Measurements from ENCODE around the gene ENG.
"Not testable (repeated sequence)": the region's sequence is repeated elsewhere in the genome, so short reads cannot be mapped to it uniquely, and the experiment has no call there.

The ENG gene

DNA sequence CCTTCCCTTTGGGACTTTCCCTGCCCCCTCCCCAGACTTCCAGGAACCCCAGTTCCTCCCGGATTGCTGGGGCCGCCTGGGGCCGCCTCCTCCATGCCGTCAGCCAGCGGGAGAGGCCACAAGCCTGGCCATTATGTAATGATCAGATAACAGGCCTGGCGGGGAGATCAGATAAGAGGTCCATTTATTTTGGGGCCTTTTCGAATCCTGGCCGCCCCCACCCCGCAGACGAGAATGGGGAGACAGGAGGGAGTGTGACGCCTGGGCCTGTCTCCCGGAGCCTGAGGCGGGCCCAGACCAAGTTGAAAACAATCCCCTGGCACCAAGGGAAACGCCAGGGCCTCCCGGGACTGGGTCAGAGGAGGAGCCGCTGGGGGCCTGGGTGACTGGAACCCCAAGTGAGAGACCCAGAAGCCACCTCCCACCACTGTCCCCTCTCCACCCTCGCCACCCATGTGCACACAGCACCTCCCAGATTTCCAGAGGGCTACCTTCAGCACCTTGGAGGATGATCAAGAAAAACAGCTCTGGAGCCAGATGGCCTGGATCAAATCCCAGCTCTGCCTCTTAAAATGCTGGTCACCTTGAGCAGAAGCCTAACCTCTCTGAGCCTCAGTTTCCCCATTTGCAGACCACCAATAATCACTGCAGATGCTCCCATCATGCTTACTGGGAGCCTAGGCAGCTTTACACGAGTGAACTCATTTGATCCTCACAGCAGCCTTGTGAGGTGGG is 7.8 kb downstream of the ENG start:
- DNase-seq (ENCODE audit: low read depth in 3 of 3, low spot score in 1 of 3), result no peak

DNA sequence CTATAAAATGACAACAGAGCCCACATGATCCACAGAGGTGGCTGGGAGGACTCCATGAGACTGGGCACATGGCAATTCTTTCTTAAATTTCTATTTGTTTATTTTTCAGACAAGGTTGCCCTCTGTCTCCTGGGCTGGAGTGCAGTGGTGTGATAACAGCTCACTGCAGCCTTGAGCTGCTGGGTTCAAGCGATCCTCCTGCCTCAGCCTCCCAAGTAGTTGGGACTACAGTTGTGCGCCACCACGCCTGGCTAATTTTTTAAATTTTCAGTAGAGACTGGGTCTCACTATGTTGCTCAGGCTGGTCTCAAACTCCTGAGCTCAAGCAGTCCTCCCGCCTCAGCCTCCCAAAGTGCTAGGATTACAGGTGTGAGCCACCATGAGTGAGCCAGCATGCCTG is 8.8 kb downstream of the ENG start:
- not testable (repeated sequence) for DNase-seq (ENCODE audit: low read depth in 3 of 3, low spot score in 1 of 3)

DNA sequence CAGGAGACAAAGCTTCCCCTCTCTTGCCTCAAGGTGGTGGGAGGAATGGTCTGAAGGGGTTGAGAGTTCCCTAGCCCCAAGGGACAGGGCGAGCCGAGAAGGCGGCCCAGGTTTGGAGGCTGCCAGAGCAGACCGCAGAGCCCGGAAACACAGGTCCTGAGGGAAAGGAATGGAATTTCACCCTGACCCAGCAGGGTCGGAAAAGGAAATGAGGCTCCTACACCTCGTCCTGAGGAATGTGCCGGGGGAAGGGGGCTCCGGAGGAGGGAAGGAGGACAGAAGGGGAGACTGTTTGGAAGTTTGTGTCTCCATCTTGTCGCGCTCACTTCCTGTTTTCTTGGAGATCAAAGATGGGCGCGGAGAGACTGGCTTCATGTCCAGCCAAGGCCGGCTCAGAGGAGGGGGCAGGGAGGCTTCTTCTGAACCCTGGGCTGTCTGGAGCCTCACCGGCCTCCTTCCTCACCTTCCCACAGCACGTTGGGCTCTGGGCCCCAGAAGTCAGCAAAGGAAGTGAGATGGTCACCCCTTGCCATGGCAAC is 9.6 kb downstream of the ENG start:
- no peak for DNase-seq (ENCODE audit: low read depth in 3 of 3, low spot score in 1 of 3)

DNA sequence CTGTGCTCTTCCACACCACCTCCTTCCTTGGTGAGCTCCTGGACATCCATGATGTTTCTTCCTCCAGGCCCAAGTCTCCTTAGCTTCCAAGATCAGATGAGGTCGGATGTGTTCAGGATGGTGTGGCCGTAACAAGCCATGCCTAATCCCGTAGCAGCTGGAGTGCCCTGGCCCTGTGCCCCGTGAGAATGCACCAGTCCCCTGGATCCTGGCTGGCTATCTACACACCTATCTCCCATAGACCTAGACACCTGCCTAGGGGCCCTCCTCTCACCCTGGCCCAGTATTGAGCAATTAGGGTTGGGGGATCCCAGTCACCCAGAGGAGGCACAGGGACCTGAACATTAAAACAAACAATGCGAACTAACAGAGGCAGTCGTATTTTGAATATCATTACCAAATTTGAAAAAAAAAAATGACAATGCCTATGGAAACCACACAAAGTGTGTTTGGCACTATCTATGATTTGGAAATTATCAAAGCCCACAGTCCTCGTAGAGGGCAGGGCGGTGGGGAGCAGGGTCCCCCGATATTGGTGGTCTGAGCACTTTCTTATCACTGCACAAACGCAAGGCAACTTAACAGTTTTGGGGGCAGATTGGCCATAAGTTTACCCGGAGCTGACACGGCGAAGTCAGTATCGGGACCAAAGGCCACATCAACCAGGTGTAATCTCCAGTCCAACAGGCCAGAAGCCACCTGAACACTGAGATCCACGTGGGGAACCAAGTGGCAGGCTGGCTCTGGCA is 13.2 kb downstream of the ENG start:
- DNase-seq (ENCODE audit: low read depth in 3 of 3, low spot score in 1 of 3), result no peak

DNA sequence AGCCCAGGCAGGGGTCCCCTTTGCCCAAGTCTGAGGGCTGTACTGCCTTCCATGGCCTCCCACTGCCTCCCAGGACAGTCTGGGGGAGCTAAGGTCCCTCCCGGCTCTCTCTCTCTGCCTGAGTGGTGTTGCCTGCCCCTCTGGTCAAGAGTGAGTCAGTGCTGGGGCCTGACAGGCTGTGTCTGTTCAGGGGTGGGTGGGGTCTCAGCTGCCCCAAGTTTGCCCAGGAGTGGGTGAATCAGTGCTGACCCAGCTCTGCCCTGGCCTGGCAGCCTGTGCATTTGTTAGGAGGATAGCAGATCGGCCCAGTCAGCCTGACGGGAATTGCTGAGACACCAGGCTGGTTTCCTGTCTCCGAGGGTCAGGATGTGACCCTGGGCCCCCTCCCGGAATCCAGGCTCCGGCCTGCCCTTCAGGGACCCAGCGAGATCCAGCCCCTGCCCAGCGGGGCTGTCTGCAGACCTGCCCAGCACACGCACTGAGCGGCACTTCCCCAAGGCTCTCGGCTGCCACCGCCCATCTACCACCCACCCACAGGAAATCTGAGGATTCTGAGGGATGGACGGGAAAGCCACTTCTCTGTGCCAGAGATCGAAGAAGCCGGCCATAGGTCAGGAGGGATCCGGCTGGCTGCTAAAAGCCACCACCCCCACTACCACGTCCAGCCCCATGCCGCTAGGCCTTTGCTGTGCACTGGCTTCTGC is 15.9 kb downstream of the ENG start:
- no peak for DNase-seq (ENCODE audit: low read depth in 3 of 3, low spot score in 1 of 3)

- no peak for DNase-seq (ENCODE audit: low read depth in 3 of 3, low spot score in 1 of 3)
These were observed 17.1 kb downstream of the ENG start for GRCh38 chr9:127837346-127837745.

DNA sequence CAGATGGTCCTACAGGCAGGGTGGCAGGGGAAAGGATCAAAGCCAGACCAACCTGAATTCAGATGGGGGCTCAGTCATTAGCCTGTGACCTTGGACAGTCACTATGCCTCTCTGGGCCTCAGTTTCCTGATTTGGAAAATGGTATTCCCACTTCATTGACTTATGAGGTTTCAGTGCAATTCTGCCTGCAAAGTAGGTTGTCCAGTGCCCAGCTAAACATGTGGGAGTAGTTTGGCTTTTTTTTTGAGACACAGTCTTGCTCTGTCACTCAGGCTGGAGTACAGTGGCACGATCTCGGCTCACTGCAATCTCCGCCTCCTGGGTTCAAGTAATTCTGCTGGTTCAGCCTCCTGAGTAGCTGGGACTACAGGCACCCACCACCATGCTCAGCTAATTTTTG is 17.9 kb downstream of the ENG start:
- DNase-seq (ENCODE audit: low read depth in 3 of 3, low spot score in 1 of 3), result not testable (repeated sequence)

DNA sequence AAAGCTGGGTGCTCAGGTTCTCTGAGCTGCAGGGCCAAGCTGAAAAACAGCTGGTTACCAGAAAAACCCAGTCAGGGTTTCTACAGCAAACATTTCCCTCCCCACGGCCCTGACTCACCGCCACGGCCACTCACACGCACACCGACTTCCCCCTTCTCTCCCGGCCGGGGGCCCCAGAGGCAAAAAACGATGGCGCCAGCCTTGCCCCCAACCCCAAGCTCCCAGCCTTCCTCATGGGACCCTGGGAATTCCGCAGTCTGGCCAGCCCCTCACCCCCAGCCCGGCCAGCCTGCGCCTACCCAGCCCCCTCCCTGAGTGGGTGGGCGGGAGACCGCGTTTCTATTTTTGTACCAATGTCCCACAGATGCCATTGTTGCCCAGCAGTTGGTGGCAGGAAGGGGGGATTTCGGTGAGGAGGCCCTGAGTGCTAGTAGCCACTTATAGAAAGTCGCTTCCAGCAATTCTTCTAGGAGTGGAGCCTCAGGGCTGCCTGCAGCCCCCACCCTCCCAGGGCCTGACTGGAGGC is 18.4 kb downstream of the ENG start:
- no peak for DNase-seq (ENCODE audit: low read depth in 3 of 3, low spot score in 1 of 3)

GRCh38 chr9:127833555-127833954 is 20.9 kb downstream of the ENG start:
- no peak for DNase-seq (ENCODE audit: low read depth in 3 of 3, low spot score in 1 of 3)

- no peak for DNase-seq (ENCODE audit: low read depth in 3 of 3, low spot score in 1 of 3)
These were observed 22.2 kb downstream of the ENG start for GRCh38 chr9:127832248-127832647.

DNA sequence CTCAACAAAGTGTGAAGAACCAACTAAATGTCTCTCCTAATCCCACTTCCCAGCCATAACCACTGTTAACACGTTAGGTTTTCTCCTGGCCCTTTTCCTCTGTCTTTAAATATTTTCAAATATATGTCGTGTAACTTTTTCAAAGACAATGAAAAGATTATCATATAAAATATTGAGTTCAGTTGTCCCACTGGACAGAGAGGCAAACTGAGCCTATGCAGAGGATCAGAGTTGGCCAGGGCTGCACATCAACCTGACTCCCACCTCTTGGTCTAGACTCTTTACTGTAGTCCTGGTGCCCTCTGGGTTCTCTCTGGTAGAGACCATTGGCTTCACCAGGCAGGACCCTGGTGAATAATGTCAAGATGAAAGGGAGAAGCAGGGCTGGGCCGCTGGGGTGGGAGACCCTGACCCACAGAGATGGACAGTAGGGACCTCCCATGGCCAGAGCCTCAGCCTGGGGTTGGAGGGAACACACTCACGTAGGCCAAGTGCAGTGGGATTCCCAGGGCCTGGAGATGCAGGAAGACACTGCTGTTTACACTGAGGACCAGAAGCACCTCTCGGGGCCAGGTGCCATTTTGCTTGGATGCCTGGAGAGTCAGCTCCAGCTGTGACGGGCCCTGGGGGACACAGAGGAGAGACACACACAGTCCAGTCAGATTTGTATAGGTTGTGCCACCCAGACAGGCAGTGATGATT is 25.1 kb downstream of the ENG start:
- DNase-seq (ENCODE audit: low read depth in 3 of 3, low spot score in 1 of 3), result no peak

DNA sequence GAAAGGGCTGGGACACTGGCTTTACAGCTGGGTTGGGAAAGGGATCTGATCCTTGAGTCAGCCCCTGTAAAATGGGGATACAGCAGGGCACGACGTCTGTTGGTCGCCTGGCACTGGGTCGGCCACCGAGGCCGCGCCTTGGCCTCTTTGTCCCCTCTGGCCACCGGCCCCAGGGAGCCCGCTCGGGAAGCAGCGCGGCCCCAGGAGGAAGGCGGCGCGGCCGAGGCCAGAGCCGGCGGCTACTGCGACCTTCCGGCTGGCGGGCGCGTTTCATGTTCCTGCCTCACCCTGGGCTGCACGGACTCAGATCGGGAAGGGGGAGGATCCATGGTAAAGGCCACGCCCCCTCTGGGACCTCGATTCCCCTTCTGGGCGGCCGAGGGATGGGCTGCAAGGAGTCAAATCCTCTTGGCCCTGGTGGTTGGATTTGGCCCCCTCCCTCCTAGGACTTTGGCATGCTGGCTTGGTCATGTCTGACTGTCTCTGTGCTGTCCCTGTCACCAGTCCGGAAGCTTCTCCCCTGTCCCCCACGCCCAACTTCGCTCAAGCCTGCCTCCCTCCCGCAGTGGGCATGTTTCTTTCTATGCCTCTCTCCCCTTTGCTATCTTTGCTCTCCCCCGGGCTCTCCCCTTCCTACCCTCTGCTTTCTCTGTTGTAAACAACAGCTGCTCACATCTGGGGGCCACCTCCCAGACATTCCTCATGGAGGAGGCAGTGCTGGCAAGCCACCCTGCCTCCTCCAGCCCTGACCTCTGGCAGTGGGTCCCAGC is 26.0 kb downstream of the ENG start:
- no peak for DNase-seq (ENCODE audit: low read depth in 3 of 3, low spot score in 1 of 3)

DNA sequence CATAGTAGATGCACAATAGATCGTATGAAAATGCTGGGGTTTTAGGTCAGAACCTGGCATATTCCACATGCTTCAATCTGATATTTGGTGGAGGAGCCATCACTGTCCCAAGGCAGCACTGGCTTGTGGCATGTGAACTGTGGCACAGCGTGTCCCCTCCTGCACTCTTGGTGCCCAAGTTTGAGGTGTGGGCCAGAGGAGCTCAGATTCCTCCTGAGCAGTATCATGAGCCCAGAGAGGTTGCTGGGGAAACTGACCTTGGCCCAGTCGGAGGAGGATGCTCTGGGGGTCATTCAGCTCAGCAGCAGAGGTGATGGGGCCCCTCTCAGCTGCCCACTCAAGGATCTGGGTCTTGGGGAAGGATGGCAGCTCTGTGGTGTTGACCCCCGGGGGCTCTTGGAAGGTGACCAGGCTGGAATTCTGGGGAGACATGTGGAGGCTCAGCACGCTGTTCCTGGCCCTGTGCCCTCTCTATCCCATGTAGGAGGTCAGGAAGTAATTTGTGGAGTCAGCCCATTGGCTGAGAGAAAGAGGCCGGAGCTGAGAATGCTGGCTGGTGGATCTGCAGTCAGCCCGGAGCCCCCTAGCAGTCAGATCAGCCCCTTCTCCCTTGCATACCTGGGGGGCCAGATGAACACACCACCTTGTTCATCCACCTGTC is 28.1 kb downstream of the ENG start:
- no peak for DNase-seq (ENCODE audit: low read depth in 3 of 3, low spot score in 1 of 3)

- no peak for DNase-seq (ENCODE audit: low read depth in 3 of 3, low spot score in 1 of 3)
These were observed 29.0 kb downstream of the ENG start for GRCh38 chr9:127825319-127826051.

GRCh38 chr9:127822108-127822507 is 32.4 kb downstream of the ENG start:
- no peak for DNase-seq (ENCODE audit: low read depth in 3 of 3, low spot score in 1 of 3)

DNA sequence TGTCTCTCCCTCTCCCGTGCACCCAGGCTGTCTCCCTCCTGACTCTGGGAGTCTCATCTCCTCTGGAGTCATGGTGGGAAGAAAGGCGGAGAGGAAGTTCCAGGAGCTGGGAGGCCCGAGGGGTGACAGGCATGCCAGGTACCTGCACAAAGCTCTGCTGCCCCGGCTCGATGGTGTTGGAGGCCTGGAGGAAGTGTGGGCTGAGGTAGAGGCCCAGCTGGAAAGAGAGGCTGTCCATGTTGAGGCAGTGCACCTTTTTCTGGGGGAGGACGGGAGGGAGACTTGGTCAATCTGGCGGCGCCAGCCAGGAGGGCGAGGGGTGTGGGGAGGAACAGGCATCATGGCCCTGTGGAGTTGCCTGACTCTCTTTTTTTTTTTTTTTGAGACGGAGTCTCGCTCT is 35.9 kb downstream of the ENG start:
- DNase-seq (ENCODE audit: low read depth in 3 of 3, low spot score in 1 of 3), result no peak

- no peak for DNase-seq (ENCODE audit: low read depth in 3 of 3, low spot score in 1 of 3)
These were observed 36.5 kb downstream of the ENG start for GRCh38 chr9:127817881-127818434.

DNA sequence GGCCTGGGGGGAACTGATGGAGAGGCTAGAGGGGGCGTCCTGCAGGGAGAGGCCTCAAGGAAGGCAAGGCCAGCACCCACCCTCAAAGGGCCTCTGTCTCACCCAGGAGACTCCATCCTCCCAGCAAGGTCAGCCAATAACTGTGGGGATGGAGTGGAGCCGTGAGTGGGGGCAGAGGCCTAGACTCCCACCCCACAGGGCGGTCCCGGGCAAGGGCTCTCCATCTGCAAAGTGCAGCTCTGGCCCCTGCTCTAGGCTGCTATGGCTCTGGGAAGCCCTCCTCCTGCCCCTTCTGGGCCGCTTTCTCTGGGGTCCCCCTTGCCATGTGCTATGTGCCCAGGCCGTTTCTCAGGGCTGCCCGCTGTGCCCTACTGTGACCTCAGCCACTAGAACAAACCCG is 37.7 kb downstream of the ENG start:
- no peak for DNase-seq (ENCODE audit: low read depth in 3 of 3, low spot score in 1 of 3)

DNA sequence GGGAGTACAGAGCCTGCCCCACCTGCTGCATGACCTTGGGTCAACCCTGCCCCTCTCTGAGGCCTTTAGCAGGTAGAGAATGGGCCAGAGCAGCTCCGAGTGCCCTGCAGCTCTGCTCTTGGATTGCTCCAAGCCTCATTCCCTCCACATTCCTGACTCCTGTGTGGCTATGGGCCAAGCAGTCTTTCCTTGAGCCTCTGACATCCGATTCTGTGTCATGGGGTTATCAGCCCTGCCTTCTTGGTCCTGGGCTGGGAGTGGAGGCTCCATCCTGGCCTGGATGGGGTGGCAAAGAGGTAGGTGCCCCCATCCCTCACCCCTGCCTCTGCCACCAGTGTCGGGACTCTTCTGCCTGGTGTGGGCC is 38.1 kb downstream of the ENG start:
- DNase-seq (ENCODE audit: low read depth in 3 of 3, low spot score in 1 of 3), result no peak
